ENCODE data around the gene PPP5C.

DNA sequence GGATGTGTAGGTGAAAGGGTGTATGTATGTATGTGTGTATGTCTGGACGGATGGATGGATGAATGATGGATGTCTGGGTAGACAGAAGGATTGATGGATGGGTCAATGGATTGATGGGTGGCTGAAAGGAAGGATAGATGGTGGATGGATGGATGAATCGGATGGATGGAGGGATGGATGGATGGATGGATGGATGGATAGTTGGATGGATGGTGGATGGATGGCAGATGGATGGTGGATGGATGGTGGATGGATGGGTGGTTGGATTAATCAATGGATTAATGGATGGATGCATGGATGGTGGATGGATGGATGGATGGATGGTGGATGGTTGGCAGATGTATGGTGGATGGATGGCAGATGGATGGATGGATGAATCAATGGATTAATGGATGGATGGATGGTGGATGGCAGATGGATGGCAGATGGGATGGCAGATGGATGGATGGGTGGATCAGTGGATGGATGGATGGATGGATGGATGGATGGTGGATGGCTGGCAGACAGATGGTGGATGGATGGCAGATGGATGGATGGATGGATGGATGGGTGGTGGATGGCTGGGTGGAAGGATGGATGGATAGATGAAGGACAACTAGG, 16.5 kb upstream of the PPP5C start:
- TF ChIP-seq, protein P1, sequence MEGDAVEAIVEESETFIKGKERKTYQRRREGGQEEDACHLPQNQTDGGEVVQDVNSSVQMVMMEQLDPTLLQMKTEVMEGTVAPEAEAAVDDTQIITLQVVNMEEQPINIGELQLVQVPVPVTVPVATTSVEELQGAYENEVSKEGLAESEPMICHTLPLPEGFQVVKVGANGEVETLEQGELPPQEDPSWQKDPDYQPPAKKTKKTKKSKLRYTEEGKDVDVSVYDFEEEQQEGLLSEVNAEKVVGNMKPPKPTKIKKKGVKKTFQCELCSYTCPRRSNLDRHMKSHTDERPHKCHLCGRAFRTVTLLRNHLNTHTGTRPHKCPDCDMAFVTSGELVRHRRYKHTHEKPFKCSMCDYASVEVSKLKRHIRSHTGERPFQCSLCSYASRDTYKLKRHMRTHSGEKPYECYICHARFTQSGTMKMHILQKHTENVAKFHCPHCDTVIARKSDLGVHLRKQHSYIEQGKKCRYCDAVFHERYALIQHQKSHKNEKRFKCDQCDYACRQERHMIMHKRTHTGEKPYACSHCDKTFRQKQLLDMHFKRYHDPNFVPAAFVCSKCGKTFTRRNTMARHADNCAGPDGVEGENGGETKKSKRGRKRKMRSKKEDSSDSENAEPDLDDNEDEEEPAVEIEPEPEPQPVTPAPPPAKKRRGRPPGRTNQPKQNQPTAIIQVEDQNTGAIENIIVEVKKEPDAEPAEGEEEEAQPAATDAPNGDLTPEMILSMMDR (IDR thresholded peaks at IDR 0.05) = no peak
- TF ChIP-seq POLR2A (IDR thresholded peaks at IDR 0.05) = no peak

Measured in heart left ventricle (tissue), 13 donors.